GM12873 (cell line): Measurements from ENCODE around the gene C16orf89.

ENCODE experiments used
- TF ChIP-seq, protein P1 (sequence below): IDR thresholded peaks from 2 replicates; pipeline ENCODE4 v1.5.1; 2012; ENCODE audit warnings: low read depth, mild to moderate bottlenecking, moderate library complexity, low read length, control low read depth; ENCODE audit not compliant: insufficient read depth; ENCODE audit errors: missing control alignments

The C16orf89 gene

DNA sequence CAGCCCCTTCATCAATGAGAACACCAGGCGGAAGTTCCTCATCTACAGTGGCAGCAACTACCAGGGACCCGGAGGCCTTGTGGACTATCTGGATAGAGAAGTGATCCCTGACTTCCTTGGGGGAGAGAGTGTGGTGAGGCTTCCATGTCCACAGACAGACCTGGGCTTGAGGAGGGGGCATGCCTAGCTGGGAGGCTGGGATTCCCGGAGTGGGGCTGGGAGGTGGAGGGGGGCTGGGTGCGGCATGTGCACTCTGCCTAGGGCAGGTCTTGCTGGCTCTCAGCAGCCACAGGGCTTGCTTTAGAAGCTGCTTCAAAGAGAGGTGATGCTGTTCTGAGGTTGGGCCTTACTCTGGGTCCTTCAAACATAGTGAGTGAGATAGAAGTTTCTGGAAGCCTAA, 59.8 kb downstream of the C16orf89 start:
- TF ChIP-seq, protein P1, sequence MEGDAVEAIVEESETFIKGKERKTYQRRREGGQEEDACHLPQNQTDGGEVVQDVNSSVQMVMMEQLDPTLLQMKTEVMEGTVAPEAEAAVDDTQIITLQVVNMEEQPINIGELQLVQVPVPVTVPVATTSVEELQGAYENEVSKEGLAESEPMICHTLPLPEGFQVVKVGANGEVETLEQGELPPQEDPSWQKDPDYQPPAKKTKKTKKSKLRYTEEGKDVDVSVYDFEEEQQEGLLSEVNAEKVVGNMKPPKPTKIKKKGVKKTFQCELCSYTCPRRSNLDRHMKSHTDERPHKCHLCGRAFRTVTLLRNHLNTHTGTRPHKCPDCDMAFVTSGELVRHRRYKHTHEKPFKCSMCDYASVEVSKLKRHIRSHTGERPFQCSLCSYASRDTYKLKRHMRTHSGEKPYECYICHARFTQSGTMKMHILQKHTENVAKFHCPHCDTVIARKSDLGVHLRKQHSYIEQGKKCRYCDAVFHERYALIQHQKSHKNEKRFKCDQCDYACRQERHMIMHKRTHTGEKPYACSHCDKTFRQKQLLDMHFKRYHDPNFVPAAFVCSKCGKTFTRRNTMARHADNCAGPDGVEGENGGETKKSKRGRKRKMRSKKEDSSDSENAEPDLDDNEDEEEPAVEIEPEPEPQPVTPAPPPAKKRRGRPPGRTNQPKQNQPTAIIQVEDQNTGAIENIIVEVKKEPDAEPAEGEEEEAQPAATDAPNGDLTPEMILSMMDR: no peak

DNA sequence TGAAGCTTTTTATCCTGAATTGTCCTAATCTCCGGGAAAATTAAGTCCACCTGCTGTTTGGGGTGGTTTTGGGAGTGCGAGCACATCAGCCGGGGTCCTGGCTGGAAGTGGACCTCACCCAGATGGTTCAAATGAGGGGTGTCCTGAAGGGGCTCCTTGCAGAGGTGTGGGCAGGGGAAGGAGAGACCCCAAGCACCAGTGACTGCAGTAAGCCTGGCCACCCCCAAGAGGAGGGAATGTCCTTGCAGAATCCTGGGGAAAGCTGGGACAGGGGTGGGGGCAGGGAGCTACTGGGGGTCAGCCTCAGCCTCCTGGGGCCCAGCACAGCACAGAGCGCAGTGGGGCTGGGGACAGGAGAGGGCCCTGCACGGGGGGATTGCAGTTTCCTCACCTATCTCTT, 61.4 kb downstream of the C16orf89 start:
- TF ChIP-seq, protein P1: no peak

DNA sequence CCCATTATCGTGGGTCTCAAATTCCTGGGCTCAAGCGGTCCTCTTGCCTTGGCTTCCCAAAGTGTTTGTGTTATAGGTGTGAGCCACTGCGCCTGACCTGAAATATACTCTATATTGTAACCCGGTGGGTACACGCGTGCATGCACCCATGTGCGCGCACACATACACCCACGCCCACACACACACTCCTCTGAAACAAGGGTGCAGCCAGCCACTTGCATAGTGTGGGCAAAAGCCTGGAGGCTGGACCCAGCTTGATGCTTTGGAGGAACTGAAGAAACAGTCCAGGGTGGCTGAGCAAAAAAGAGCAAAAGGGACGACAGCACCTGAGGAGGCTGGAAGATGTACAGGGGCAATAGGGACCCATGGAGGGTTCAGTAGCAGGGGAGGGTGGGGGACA, 61.9 kb downstream of the C16orf89 start:
- TF ChIP-seq, protein P1: no peak

DNA sequence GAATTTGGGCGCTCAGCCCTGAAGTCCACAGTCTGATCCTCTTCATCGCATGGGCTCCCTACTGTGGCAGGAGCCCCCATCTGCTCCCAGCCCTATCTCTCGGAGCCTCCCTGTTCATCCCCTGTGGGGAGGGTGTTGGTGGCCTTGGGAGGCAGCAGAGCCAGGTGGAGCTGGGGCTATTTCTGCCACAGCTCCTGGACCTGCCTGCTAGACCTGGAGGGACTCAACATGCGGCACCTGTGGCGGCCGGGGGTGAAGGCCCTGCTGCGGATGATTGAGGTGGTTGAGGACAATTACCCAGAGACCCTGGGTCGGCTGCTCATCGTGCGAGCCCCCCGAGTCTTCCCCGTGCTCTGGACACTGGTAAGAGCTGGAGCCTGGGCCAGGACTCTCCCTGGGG, 62.5 kb downstream of the C16orf89 start:
- TF ChIP-seq, protein P1: no peak

DNA sequence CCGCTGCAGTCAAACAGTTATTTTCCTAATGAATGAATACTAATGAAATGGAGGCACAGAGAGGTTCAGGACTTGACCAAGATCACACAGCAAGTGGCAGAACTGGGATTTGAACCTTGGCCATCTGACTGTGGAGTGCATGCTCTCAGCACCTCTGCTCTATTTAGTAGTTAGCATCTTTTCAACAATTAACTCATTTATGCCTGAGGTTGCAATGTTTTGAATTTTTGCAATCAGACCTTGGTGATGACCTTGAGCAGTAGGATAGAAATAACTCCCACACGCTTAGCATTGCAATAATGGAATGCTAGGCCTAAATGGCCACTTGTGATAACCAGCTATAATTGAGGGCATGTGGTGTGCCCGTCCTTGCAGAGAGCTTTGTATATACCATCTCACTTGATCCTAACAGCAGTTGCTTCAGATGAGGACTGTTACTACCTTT, 63.0 kb downstream of the C16orf89 start:
- TF ChIP-seq, protein P1: no peak

DNA sequence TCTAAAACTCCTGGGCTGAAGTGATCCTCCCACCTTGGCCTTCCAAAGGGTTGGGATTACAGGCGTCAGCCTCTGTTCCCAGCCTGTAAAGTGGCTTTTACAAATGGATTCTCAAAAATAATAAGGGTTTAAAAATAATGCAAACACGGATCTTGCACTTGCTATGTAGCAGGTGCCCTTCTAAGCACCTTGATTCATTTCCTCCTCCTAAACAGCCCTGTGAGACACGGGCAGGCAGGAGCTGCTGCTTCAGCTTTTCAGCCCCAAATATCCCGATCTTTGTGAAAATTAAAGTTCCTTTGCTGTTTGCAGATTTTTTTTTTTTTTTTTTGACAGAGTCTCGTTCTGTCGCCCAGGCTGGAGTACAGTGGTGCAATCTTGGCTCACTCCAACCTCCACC, 63.8 kb downstream of the C16orf89 start:
- TF ChIP-seq, protein P1: no peak

DNA sequence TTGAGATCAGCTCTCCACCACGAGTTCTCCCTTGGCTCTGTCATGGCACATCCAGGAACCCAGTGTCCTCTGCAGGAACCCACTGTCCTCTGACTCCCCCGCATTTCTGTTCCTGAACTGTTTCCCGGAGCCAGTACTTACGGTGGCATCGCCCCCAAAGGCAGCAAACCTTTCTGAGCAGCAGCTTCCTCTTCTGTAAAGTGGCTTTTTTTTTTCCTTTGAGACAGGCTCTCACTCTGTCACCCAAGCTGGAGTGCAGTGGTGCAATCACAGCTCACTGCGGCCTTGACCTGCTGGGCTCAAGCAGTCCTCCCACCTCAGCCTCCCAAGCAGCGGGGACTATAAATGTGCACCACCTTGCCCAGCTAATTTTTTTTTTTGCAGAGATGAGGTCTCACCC, 64.2 kb downstream of the C16orf89 start:
- TF ChIP-seq, protein P1: no peak
